ENCODE data around the gene RAB7A. TPM values are rescaled to one million over a fixed set of nuclear protein-coding genes. Genes with fewer than 3 reads are reported as not detected.

Gene RAB7A
- total RNA-seq, 1 donor from 2014 or later = 51.2 TPM

DNA sequence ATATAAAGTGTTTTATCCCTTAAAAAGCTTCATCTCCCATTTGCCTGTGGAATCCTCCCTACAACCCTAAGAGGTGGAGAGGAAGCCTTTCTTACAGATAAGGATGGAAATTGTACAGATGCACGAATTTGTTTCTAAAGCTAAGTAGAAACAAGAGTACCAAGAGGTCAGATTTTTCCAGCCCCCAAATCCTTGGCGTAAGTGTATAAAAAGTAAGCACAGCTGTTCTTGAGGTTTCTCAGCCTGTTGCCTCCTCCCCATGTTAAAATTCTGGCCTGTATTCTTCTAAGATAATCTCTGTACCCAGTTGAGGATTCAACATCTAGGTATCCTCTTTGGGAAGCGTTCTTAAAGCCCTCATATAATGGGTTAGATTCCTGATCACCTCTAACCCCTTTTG is 34.9 kb downstream of the RAB7A start:
- Histone ChIP-seq H3K4me3 (no peak overlapping the region), H3K9ac (no peak overlapping the region), H3K9me3 (ENCODE audit: low read depth) (no peaks in the 10 kb centered on the region), H3K4me1 (no peaks in the 10 kb centered on the region), H3K36me3 (no peaks in the 10 kb centered on the region), H2AFZ (replicated peaks) (no peak overlapping the region), H3K79me2 (ENCODE audit: low read depth) (peaks cover 96% of the 10 kb centered on the region), H3F3A (ENCODE audit: low read depth) (peaks cover 4% of the 10 kb centered on the region), H4K20me1 (ENCODE audit: low read depth) (peaks cover 28% of the 10 kb centered on the region), H3K27me3 (no peaks in the 10 kb centered on the region), H3K27ac (no peak overlapping the region), H3K4me2 (no peak overlapping the region)
- peaks cover 11% of the 10 kb centered on the region for H3K9me3 Mint-ChIP-seq
- H3K36me3 Mint-ChIP-seq = peaks cover 28% of the 10 kb centered on the region
- peaks cover 4% of the 10 kb centered on the region for H3K27me3 Mint-ChIP-seq (ENCODE audit: insufficient read depth, low read depth)
- no peak overlapping the region for H3K27ac Mint-ChIP-seq
- TF ChIP-seq EZH2 (IDR thresholded peaks at IDR 0.05) = no peak
- TF ChIP-seq, protein P1, sequence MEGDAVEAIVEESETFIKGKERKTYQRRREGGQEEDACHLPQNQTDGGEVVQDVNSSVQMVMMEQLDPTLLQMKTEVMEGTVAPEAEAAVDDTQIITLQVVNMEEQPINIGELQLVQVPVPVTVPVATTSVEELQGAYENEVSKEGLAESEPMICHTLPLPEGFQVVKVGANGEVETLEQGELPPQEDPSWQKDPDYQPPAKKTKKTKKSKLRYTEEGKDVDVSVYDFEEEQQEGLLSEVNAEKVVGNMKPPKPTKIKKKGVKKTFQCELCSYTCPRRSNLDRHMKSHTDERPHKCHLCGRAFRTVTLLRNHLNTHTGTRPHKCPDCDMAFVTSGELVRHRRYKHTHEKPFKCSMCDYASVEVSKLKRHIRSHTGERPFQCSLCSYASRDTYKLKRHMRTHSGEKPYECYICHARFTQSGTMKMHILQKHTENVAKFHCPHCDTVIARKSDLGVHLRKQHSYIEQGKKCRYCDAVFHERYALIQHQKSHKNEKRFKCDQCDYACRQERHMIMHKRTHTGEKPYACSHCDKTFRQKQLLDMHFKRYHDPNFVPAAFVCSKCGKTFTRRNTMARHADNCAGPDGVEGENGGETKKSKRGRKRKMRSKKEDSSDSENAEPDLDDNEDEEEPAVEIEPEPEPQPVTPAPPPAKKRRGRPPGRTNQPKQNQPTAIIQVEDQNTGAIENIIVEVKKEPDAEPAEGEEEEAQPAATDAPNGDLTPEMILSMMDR (IDR thresholded peaks at IDR 0.05) = no peak
- TF ChIP-seq EZH2phosphoT487 (IDR thresholded peaks at IDR 0.05) = no peak
- no peak for DNase-seq (ENCODE audit: low spot score)
- H3K4me3 Mint-ChIP-seq = no peak overlapping the region
- no peaks in the 10 kb centered on the region for H3K4me1 Mint-ChIP-seq

DNA sequence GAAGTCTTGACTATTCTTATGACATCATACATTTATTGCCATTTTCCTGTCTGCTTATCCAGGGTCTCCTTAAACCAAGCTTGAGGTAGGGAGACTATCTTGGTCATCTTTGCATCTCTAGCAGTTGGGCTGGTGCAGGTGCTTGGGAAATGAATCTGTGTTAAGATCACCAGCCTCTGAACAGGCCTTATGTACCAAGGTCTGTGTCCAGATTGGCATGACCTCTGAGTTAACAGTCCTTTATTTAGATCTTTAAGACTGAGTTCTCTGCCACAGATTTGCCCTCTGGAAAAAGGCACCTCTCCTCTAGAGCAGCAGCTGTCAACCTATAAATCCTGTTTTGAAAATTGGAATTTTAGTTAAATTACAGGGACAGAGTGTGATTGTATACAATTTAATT is 35.4 kb downstream of the RAB7A start:
- peaks cover 9% of the 10 kb centered on the region for H3F3A ChIP-seq (ENCODE audit: low read depth)
- Mint-ChIP-seq H3K9me3 (peaks cover 7% of the 10 kb centered on the region), H3K27ac (no peak overlapping the region), H3K27me3 (ENCODE audit: insufficient read depth, low read depth) (peaks cover 4% of the 10 kb centered on the region), H3K36me3 (peaks cover 31% of the 10 kb centered on the region), H3K4me3 (no peak overlapping the region), H3K4me1 (no peaks in the 10 kb centered on the region)
- no peak for DNase-seq (ENCODE audit: low spot score)
- peaks cover 96% of the 10 kb centered on the region for H3K79me2 ChIP-seq (ENCODE audit: low read depth)
- H2AFZ ChIP-seq (replicated peaks) = no peak overlapping the region
- H3K4me2 ChIP-seq = no peak overlapping the region
- no peak overlapping the region for H3K27ac ChIP-seq
- H3K4me1 ChIP-seq = no peaks in the 10 kb centered on the region
- H3K27me3 ChIP-seq = no peaks in the 10 kb centered on the region
- H3K4me3 ChIP-seq = no peak overlapping the region
- no peak overlapping the region for H3K9ac ChIP-seq
- H3K9me3 ChIP-seq (ENCODE audit: low read depth) = no peaks in the 10 kb centered on the region
- no peaks in the 10 kb centered on the region for H3K36me3 ChIP-seq
- peaks cover 30% of the 10 kb centered on the region for H4K20me1 ChIP-seq (ENCODE audit: low read depth)
- TF ChIP-seq EZH2 (IDR thresholded peaks at IDR 0.05) (no peak), EZH2phosphoT487 (IDR thresholded peaks at IDR 0.05) (no peak)
- TF ChIP-seq, protein P1 (IDR thresholded peaks at IDR 0.05) = no peak

DNA sequence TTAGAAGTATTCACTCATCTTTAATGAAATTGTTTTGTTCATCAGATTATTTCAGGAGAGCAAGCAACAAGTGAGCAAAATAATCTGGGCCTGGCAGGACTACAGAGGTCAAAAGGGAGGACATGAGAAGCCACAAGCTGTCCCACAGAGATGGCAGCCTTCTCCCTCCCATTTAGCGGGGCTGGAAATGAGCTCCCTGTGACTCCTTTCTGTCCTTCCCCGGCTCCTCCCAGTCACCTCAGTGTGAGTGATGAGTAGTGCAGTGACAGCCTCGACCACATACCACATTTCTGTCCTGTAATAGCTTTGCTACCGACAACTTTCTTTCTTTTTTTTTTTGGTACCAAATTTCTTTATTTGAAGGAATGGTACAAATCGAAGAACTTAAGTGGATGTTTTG is 38.0 kb downstream of the RAB7A start:
- Mint-ChIP-seq H3K27ac (no peak overlapping the region), H3K9me3 (no peaks in the 10 kb centered on the region), H3K4me1 (no peaks in the 10 kb centered on the region), H3K4me3 (no peak overlapping the region), H3K27me3 (ENCODE audit: insufficient read depth, low read depth) (peaks cover 2% of the 10 kb centered on the region), H3K36me3 (peaks cover 26% of the 10 kb centered on the region)
- TF ChIP-seq EZH2phosphoT487 (IDR thresholded peaks at IDR 0.05) = no peak
- TF ChIP-seq EZH2 (IDR thresholded peaks at IDR 0.05) = no peak
- TF ChIP-seq, protein P1 (IDR thresholded peaks at IDR 0.05) = no peak
- H3K9me3 ChIP-seq (ENCODE audit: low read depth) = no peaks in the 10 kb centered on the region
- H3K9ac ChIP-seq = no peak overlapping the region
- DNase-seq (ENCODE audit: low spot score) = no peak
- H3K27ac ChIP-seq = no peak overlapping the region
- peaks cover 18% of the 10 kb centered on the region for H3F3A ChIP-seq (ENCODE audit: low read depth)
- peaks cover 56% of the 10 kb centered on the region for H4K20me1 ChIP-seq (ENCODE audit: low read depth)
- H3K4me2 ChIP-seq = no peak overlapping the region
- H3K79me2 ChIP-seq (ENCODE audit: low read depth) = peaks cover 96% of the 10 kb centered on the region
- H3K27me3 ChIP-seq = no peaks in the 10 kb centered on the region
- no peak overlapping the region for H3K4me3 ChIP-seq
- no peak overlapping the region for H2AFZ ChIP-seq (replicated peaks)
- no peaks in the 10 kb centered on the region for H3K36me3 ChIP-seq
- H3K4me1 ChIP-seq = peaks cover 12% of the 10 kb centered on the region
